ENCODE measurements around the gene HNRNPA2B1. TPM values are rescaled to one million over a fixed set of nuclear protein-coding genes. Genes with fewer than 3 reads are reported as not detected.
"Not testable (repeated sequence)": the region's sequence is repeated elsewhere in the genome, so short reads cannot be mapped to it uniquely, and the experiment has no call there.

HNRNPA2B1 gene
- total RNA-seq, 1 experiment from 2014 or later = 253 TPM

DNA sequence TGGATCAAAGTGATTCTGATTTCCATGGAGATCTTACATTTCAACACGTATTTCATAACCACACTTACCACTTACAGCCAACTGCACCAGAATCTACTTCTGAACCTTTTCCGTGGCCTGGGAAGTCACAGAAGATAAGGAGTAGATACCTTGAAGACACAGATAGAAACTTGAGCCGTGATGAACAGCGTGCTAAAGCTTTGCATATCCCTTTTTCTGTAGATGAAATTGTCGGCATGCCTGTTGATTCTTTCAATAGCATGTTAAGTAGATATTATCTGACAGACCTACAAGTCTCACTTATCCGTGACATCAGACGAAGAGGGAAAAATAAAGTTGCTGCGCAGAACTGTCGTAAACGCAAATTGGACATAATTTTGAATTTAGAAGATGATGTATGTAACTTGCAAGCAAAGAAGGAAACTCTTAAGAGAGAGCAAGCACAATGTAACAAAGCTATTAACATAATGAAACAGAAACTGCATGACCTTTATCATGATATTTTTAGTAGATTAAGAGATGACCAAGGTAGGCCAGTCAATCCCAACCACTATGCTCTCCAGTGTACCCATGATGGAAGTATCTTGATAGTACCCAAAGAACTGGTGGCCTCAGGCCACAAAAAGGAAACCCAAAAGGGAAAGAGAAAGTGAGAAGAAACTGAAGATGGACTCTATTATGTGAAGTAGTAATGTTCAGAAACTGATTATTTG is 15.3 kb downstream of the HNRNPA2B1 start:
- no peak for DNase-seq (ENCODE audit: low read depth)

DNA sequence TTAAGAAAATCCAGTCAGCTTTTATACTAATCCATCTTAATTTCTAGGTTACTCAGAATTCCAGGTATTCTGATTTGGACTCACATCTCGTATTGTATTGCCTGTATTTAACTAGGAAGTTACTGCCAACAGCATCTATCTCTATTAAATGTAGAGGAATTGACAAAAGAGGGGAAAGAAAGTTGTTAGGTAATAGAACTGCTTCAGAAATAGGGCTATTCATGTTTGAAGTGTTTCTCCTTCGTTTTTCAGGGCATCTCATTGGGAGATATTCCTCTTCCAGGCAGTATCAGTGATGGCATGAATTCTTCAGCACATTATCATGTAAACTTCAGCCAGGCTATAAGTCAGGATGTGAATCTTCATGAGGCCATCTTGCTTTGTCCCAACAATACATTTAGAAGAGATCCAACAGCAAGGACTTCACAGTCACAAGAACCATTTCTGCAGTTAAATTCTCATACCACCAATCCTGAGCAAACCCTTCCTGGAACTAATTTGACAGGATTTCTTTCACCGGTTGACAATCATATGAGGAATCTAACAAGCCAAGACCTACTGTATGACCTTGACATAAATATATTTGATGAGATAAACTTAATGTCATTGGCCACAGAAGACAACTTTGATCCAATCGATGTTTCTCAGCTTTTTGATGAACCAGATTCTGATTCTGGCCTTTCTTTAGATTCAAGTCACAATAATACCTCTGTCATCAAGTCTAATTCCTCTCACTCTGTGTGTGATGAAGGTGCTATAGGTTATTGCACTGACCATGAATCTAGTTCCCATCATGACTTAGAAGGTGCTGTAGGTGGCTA is 16.1 kb downstream of the HNRNPA2B1 start:
- DNase-seq (ENCODE audit: low read depth) = not testable (repeated sequence)

DNA sequence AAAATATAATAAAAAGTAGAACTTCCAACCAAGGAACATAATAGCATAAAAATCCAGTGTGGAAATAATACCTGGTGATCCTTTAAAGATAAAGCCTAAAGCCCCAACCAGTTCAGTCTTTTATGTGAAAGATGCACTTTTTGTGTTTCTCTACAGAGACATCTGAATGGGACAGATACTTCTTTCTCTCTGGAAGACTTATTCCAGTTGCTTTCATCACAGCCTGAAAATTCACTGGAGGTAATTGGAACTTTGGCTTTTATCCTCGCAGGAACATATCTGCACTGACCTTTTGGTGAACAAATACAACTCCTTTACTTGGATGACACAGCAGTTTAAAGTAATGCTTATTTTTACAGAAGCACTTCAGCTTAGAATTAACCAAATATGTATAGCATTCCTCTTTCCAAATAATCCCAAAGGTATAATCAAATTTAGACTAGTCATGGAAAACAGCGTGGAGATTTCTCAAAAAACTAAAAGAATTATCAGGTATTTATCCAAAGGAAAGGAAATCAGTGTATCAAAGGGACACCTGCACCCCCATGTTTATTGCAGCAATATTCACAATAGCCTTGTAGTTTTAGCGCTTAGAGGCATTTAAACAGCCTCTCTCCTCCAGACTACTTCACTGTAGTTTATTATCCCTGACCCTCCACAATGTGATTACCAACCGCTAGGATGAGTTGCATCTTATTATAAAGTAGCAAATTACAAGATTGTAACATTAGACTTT is 16.8 kb downstream of the HNRNPA2B1 start:
- no peak for DNase-seq (ENCODE audit: low read depth)

DNA sequence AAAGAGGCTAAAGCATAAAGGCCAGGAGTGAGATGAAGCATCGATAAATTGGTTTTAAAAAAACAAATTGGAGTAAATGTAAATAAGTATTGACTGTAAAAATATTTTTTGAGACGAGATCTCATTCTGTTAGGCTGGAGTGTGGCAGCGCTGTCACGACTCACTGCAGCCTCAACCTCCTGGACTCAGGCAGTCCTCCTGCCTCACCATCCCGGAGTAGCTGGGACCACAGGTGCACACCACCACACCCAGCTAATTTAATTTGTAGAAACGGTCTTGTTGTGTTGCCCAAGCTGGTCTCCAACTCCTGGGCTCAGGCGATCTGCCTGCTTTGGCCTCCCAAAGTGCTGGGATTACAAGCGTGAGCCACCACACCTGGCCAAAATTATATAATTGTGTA is 17.8 kb downstream of the HNRNPA2B1 start:
- no peak for DNase-seq (ENCODE audit: low read depth)

DNA sequence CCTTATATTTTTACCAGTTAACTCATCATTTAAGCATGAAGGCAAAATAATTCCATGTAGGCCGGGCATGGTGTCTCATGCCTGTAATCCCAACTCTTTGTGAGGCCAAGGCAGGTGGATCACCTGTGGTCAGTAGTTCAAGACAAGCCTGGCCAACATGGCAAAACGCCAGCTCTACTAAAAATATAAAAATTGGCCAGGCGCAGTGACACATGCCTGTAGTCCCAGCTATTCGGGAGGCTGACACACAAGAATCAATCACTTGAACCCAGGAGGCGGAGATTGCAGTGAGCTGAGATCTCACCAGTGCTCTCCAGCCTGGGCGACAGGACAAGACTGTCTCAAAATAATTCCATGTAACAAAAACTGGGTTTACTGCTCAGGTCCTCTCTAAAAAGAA is 18.3 kb downstream of the HNRNPA2B1 start:
- no peak for DNase-seq (ENCODE audit: low read depth)

DNA sequence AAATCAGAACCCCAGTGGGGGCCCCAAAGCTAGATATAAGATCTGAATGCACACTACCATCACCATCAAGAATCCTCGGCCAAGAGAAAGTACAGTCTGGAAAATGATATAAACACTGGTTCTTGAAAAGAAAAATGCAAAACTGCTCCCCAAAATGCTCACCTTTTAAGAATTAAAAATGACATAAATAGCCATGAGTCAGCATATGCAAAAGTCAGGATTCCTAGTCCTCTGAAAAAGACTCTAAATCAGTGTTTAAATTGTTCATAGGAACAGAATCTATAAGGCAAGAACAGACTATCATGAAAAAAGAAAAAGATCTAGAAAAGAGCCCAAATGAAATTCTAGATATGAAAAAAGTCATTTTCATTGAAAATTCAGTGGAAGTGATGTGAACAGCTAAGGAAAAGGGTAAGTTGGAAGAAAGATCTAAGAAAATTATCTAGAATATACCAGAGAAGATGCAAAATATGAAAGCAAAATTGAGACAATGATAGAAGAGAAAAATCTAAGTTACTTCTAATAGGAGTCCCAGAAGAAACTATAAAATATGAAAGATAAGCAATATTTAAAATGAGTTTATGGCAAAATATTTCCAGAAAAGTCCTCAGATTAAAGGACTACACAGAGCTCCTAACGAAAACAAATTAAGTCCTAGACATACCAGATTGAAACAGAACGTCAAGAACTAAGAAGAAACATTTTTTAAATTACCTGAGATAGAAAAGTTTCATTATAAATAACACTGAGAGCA is 18.9 kb downstream of the HNRNPA2B1 start:
- no peak for DNase-seq (ENCODE audit: low read depth)

DNA sequence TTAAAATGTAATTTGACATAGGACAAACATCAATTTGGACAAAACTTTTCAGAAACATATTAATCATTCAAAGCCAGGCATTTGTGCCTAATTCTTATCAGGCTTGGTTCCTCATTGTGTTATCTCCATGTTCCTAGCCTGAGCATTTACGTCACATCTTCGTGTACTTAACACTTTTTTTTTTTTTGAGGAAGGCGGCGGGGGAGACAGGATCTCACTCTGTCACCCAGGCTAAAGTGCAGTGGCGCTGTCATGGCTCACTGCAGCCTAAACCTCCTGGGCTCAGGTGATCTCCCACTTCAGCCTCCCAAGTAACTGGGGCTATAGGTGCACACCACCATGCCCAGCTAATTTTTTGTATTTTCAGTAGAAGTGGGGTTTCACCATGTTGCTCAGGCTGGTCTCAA is 19.8 kb downstream of the HNRNPA2B1 start:
- no peak for DNase-seq (ENCODE audit: low read depth)

DNA sequence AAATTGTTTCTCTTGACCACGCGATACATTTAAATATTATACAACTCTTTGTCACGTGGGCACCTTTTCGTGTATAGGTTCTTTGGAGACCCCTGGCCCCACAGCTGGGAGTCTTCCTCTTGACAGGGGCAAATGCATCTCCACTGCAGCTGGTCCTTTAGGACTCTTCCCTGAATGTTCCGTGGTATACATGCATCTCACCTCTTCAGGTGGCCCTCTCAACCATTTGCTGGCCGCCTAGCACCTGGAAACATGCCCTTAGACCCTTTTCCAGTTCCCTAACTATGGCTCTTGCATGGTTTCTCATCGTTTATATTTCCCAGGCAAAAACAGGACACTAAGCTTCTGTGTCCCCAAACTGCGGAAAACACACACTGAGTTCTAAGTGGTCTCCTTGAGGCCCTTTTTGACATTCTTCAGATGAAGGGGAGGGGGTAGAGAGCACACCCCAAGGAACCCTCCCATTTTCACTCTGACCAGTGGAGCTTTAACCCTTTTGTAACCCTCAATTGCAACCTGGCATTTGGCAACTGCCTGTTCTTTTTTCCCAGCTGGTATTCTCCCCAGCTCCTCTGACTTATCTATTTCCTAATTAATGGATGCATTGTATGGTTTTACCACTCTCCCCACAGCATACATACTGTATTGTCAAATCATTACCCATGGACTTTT is 20.6 kb downstream of the HNRNPA2B1 start:
- no peak for DNase-seq (ENCODE audit: low read depth)

DNA sequence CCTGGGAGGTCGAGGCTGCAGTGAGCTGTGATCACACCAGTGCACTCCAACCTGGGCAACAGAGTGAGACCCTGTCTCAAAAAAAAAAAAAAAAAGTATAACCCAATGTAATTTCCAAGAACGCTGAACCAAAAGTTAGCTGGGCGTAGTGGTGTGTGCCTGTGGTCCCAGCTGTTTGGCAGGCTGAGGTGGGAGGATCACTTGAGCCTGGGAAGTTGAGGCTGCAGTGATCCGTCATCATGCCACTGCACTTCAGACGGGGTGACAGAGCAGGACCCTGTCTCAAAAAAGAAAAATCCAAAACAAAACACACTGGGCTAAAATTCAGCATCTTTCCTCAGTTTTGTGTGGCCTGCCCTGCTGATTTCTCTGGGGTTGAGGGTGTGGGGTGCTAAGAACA is 21.1 kb downstream of the HNRNPA2B1 start:
- no peak for DNase-seq (ENCODE audit: low read depth)

DNA sequence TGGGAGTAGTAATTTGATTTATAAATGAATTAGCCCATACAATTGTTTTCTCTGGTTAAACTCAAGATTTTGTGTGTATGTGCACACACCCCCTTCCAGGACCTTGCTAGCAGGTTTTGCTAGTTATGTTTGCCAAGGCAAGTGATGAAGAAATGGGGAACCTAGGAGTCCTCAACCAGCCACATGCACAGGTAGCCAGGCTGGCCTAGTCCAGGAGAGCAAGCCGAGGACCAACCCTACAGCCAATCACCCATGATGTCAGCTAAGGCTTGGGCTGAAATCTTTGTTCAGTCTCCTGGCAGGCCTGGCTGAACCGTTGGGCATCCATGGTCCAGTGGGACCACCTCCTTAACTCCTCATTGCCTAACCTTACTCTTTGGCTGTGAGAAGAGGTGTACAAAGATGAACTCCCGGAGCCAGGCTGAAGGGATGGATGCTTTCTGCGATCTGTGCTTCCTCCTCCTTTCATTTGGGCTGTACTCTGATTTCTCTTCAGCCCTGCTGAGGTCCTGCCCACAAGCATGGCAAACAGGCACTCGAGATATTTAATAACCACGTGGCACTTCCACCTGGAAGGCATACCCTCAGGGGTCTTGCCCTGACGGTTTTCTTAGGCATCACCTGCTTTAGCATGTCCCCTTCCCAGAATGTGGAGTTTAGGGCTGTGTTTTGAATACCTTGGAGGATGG is 22.1 kb downstream of the HNRNPA2B1 start:
- no peak for DNase-seq (ENCODE audit: low read depth)

DNA sequence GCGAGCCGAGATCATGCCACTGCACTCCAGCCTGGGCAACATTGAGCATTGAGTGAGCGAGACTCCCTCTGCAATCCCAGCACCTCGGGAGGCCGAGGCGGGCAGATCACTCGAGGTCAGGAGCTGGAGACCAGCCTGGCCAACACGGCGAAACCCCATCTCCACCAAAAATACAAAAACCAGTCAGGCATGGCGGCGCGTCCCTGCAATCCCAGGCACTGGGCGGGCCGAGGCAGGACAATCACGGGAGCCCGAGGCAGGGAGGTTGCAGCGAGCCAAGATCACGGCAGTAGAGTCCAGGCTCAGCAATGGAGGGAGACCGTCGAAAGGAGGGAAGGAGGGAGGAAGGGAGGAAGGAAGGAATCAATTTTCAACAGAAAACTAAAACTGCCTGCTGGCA is 23.3 kb downstream of the HNRNPA2B1 start:
- DNase-seq (ENCODE audit: low read depth) = not testable (repeated sequence)

DNA sequence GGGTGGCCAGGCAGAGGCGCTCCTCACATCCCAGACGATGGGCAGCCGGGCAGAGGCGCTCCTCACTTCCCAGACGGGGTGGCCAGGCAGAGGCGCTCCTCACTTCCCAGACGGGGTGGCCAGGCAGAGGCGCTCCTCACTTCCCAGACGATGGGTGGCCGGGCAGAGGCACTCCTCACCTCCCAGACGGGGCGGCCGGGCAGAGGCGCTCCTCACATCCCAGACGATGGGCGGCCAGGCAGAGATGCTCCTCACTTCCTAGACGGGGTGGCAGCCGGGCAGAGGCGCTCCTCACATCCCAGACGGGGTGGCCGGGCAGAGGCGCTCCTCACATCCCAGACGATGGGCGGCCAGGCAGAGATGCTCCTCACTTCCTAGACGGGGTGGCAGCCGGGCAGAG is 23.9 kb downstream of the HNRNPA2B1 start:
- DNase-seq (ENCODE audit: low read depth) = not testable (repeated sequence)

DNA sequence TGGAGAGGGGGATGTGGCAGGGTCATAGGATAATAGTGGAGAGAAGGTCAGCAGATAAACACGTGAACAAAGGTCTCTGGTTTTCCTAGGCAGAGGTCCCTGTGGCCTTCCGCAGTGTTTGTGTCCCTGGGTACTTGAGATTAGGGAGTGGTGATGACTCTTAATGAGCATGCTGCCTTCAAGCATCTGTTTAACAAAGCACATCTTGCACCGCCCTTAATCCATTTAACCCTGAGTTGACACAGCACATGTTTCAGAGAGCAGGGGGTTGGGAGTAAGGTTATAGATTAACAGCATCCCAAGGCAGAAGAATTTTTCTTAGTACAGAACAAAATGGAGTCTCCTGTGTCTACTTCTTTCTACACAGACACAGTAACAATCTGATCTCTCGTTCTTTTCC is 24.6 kb downstream of the HNRNPA2B1 start:
- not testable (repeated sequence) for DNase-seq (ENCODE audit: low read depth)

DNA sequence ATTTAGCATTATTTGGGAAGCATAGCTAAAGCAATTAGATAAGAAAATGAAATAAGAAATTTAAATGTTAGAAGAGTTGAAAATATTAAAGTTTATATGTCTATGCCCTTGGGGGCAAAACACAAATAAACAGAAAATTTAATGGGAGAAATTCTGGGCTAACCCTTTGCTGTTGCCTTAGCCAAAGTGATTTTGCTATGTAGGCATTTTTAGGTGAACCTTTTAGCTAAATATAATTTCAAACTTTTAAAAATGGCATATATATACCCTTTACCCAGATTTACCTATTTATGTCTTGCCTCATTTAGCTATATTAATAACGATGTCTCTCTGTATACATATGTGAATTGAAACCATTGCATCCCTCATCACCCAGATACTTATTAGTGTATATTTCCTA is 28.5 kb downstream of the HNRNPA2B1 start:
- no peak for DNase-seq (ENCODE audit: low read depth)

DNA sequence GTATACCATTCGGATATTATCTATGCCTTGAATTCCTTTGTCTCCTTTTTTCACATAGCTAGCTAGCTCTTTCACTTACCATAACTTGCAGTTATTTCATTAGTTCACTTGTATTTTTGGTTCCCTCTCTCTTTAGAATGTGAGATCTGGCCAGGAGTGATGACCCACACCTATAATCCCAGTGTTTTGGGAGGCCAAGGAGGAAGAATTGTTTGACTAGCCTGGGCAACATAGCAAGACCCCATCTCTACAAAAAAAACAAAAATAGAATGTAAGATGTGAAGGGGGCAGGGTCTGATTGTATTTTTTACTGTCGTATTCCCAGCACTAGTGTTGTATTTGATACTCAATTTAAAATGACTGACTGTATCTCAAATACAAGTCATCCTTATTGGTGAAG is 28.9 kb downstream of the HNRNPA2B1 start:
- no peak for DNase-seq (ENCODE audit: low read depth)

DNA sequence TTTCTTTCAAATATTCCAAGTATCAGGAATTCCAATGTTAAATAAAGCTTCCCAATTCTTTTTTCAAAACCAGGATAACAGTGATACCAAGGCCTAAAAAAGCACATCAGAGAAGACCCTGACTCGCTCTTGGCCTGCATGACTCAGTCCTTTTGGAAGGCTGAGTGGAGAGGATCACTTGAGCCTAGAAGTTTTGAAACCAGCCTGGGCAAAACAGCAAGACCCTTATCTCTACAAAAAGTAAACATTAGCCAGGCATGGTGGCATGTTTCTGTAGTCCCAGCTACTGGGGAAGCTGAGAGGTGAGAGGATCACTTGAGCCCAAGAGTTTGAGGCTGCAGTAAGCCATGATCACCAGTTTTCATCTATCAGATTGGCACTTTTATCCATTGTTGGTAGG is 29.9 kb downstream of the HNRNPA2B1 start:
- DNase-seq (ENCODE audit: low read depth) = no peak

DNA sequence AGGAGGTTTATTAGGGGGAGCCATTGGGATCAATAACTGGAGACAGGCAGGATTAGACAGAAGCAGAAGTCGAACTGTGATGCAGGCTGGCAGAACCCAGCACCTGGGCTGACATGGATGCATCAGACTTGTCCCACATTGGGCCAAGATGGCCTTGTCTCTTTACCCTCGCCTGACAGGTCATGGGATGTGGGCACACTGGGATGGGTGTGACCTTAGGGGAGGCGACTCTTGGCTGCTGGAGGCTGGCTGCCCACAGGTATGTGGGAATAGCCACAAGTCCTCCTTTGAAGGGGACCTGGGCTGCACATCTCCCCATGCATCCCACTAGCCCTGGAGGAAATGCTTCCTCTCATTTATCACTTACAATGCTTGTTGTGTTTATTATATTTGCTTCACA is 31.3 kb downstream of the HNRNPA2B1 start:
- no peak for DNase-seq (ENCODE audit: low read depth)

DNA sequence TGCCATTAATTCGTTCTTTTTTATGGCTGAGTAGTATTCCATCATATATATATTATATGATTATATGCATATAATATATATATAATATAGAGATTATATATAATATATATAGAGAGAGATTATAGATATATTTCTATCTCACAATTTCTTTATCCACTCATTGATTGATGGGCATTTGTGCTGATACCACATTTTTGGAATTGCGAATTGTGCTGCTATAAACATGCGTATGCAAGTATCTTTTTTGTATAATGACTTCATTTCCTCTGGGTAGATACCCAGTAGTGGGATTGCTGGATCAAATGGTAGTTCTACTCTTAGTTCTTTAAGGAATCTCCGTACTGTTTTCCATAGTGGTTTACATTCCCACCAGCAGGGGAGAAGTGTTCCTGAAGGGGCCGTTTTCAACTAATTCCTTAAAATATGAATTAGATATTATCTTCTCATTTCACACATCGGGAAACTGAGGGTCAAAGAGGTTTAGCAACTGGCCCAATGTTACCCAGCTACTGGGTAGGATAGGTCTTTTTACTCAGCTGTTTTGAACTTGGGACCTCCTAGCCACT is 32.0 kb downstream of the HNRNPA2B1 start:
- no peak for DNase-seq (ENCODE audit: low read depth)

DNA sequence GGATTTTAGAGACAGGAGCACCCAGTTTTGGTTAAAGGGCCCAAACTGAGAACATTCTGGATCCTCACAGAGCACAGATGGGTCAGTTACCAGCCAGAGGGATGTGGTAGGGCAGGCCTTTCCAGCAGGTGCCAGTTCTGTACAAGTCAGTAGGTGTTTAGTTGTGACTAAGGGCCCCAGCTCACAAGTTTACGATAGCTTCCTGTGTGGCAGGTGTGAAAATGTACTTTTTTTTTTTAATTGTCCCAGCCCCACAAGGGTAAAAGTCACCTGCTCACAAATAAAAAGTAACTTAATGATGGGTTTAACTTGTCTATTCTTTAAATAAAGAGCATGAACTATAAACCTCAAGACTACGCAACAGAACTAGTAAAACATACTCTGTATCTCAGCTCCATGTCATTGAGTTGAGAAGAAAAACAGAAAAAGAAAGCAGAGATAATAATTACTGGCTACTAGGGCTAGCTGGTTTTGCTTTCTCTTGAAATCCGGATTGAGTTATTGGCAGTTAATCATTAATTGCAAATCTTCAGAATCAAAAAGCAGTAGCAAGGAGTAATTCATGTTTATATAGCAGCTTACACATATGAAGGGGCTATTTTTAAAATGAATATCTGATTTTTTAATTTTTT is 33.1 kb downstream of the HNRNPA2B1 start:
- no peak for DNase-seq (ENCODE audit: low read depth)
